RWPE2 (cell line): ENCODE data around the gene SAE1.

ENCODE experiments used
- ATAC-seq: fragments of 200-7000 bp; cut with Tn5 transposase; 3 replicates; pipeline ENCODE4 v1.9.1; 2021; ENCODE audit warnings: low read depth
- DNase-seq: peaks from one replicate; pipeline ENCODE4 v3.0.0-alpha.2; 2020; ENCODE audit warnings: low spot score
- H3K27ac ChIP-seq: fragments of 450-650 bp; 2 replicates; pipeline ENCODE4 v1.5.1; 2017; ENCODE audit warnings: mild to moderate bottlenecking; ENCODE audit not compliant: poor library complexity, severe bottlenecking
- H3K27me3 ChIP-seq: fragments of 250-450 bp; sonication (Bioruptor Pico); 2 replicates; pipeline ENCODE4 v1.5.1; 2021; ENCODE audit warnings: mild to moderate bottlenecking, moderate library complexity; ENCODE audit not compliant: insufficient read depth, poor library complexity, severe bottlenecking
- H3K36me3 ChIP-seq: fragments of 250-450 bp; sonication (Bioruptor Pico); 2 replicates; pipeline ENCODE4 v1.5.1; 2020; ENCODE audit warnings: low read depth, mild to moderate bottlenecking, moderate library complexity
- H3K4me1 ChIP-seq: fragments of 250-450 bp; sonication (Bioruptor Pico); 2 replicates; pipeline ENCODE4 v1.5.1; 2021; ENCODE audit warnings: mild to moderate bottlenecking, moderate library complexity; ENCODE audit not compliant: insufficient read depth, poor library complexity, severe bottlenecking
- H3K4me3 ChIP-seq: fragments of 250-450 bp; sonication (Bioruptor Pico); 2 replicates; pipeline ENCODE4 v1.5.1; 2021; ENCODE audit warnings: mild to moderate bottlenecking, moderate library complexity; ENCODE audit not compliant: severe bottlenecking
- H3K9me3 ChIP-seq: fragments of 250-450 bp; sonication (Bioruptor Pico); 2 replicates; pipeline ENCODE4 v1.5.1; 2021; ENCODE audit warnings: mild to moderate bottlenecking, moderate library complexity; ENCODE audit not compliant: severe bottlenecking
- TF ChIP-seq, protein P1 (sequence below): fragments of 450-650 bp; IDR thresholded peaks from one replicate; pipeline ENCODE4 v1.5.1; 2017; ENCODE audit warnings: mild to moderate bottlenecking, moderate library complexity; ENCODE audit not compliant: poor library complexity, severe bottlenecking

The SAE1 gene

GRCh38 chr19:47109541-47110375 lies 20.9 kb upstream of the SAE1 start:
- H3K36me3 ChIP-seq = peaks cover 28% of the 10 kb centered on the region
- TF ChIP-seq, protein P1, sequence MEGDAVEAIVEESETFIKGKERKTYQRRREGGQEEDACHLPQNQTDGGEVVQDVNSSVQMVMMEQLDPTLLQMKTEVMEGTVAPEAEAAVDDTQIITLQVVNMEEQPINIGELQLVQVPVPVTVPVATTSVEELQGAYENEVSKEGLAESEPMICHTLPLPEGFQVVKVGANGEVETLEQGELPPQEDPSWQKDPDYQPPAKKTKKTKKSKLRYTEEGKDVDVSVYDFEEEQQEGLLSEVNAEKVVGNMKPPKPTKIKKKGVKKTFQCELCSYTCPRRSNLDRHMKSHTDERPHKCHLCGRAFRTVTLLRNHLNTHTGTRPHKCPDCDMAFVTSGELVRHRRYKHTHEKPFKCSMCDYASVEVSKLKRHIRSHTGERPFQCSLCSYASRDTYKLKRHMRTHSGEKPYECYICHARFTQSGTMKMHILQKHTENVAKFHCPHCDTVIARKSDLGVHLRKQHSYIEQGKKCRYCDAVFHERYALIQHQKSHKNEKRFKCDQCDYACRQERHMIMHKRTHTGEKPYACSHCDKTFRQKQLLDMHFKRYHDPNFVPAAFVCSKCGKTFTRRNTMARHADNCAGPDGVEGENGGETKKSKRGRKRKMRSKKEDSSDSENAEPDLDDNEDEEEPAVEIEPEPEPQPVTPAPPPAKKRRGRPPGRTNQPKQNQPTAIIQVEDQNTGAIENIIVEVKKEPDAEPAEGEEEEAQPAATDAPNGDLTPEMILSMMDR = no peak
- H3K9me3 ChIP-seq = no peaks in the 10 kb centered on the region
- peaks cover 33% of the 10 kb centered on the region for H3K4me1 ChIP-seq
- H3K27ac ChIP-seq = peak overlapping the region; percentile 94
- H3K4me3 ChIP-seq = peak overlapping the region; percentile 65
- H3K27me3 ChIP-seq = no peaks in the 10 kb centered on the region
- ATAC-seq (no peak), DNase-seq (no peak)

DNA sequence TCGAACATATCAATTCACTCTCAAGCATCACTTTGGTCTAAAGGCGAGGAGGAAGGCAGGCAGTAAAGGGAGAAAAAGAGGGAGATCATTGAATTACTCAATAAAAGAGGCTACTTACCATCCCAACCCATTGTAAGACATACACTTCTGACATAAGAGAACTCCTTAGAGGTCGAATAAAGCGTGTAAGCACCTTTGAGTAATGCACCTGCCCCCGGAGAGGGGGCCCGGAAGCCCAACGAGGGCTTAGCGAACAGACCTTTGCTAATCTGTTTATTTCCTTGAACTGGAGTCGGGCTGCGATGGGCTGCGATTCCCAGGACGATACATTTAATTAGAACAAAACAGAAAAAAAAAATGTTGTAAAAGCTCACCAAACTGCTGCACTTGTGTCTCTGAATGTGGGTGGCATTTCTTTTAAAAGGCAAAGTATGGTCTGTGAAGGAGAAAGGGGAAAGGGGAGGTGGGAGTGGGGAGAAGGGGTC lies 20.1 kb upstream of the SAE1 start:
- DNase-seq (no peak), ATAC-seq (no peak)
- H3K27ac ChIP-seq = peak overlapping the region; percentile 94
- TF ChIP-seq, protein P1 = no peak
- H3K36me3 ChIP-seq = peaks cover 24% of the 10 kb centered on the region
- H3K27me3 ChIP-seq = no peaks in the 10 kb centered on the region
- peaks cover 33% of the 10 kb centered on the region for H3K4me1 ChIP-seq
- no peaks in the 10 kb centered on the region for H3K9me3 ChIP-seq
- H3K4me3 ChIP-seq = peak overlapping the region; percentile 65

GRCh38 chr19:47111006-47111621 lies 19.5 kb upstream of the SAE1 start:
- ATAC-seq (no peak), DNase-seq (no peak)
- Histone ChIP-seq H3K27me3 (no peaks in the 10 kb centered on the region), H3K9me3 (no peaks in the 10 kb centered on the region), H3K4me3 (peak overlapping the region; percentile 65), H3K27ac (peak overlapping the region; percentile 94), H3K36me3 (peaks cover 18% of the 10 kb centered on the region), H3K4me1 (peaks cover 33% of the 10 kb centered on the region)
- TF ChIP-seq, protein P1 = no peak

DNA sequence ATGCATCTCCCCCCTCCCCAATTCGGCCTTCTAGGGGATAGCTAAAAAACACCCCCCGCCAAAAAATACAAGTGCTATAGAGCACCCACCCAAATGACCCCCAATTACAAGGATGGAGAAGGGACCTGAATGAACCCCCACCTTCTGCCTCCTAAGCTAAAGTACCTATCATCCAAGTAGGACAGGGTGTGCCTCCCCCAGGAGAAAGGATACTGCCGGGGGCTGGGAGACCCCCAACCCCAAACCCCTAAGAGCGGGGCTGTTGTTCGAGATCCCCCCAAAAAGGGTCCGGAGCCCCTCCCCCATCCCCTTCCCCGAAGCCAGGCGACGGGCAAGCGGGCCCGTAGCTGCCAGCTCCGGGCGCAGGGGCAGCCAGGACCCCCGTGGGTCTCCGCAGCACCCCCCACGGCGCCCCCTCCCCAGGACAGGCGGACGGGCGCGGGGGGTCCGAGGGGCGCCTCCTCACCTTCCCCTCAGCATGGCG lies 18.9 kb upstream of the SAE1 start:
- H3K9me3 ChIP-seq = no peaks in the 10 kb centered on the region
- H3K4me1 ChIP-seq = peaks cover 33% of the 10 kb centered on the region
- H3K27me3 ChIP-seq = no peaks in the 10 kb centered on the region
- peak overlapping the region; percentile 65 for H3K4me3 ChIP-seq
- peaks cover 18% of the 10 kb centered on the region for H3K36me3 ChIP-seq
- ATAC-seq (no peak), DNase-seq (no peak)
- peak overlapping the region; percentile 94 for H3K27ac ChIP-seq
- TF ChIP-seq, protein P1 = no peak
